Activated CD8-positive, alpha-beta T cell treated with anti-CD3 and anti-CD28 coated beads for 36 hours (primary cell): ENCODE measurements around the gene CCDC167. TPM values are rescaled to one million over a fixed set of nuclear protein-coding genes. Genes with fewer than 3 reads are reported as not detected.

Experiments
- ATAC-seq: fragments of 200-7000 bp; cut with Tn5 transposase; one replicate; pipeline ENCODE4 v1.10.0; 2021; ENCODE audit warnings: mild to moderate bottlenecking, moderate library complexity
- CTCF ChIA-PET: fragments of 350-600 bp; sonication (Branson Sonifier 250); formaldehyde crosslinking; loops from one replicate; lab custom pipeline; 2021; ENCODE audit warnings: antibody characterized with exemption; lab: Charles Lee
- POLR2A ChIA-PET: fragments of 350-600 bp; sonication (Branson Sonifier 250); formaldehyde crosslinking; loops from one replicate; lab custom pipeline; 2021; ENCODE audit warnings: antibody characterized with exemption; lab: Charles Lee
- DNase-seq: peaks from one replicate; pipeline ENCODE4 v3.0.0-alpha.2; 2020
- H3K27ac Mint-ChIP-seq: one replicate; pipeline ENCODE4 v1.8.0; 2021; ENCODE audit warnings: mild to moderate bottlenecking, mixed read lengths
- H3K27me3 Mint-ChIP-seq: one replicate; pipeline ENCODE4 v1.8.0; 2021; ENCODE audit warnings: mixed read lengths
- H3K36me3 Mint-ChIP-seq: one replicate; pipeline ENCODE4 v1.8.0; 2021; ENCODE audit warnings: low read depth, mixed read lengths
- H3K4me1 Mint-ChIP-seq: one replicate; pipeline ENCODE4 v1.8.0; 2021; ENCODE audit warnings: low read depth, mixed read lengths
- H3K4me3 Mint-ChIP-seq: one replicate; pipeline ENCODE4 v1.8.0; 2021; ENCODE audit warnings: mild to moderate bottlenecking, moderate library complexity, mixed read lengths
- H3K9me3 Mint-ChIP-seq: one replicate; pipeline ENCODE4 v1.8.0; 2021; ENCODE audit warnings: mixed read lengths
- CTCF ChIP-seq: fragments of 200-600 bp; IDR thresholded peaks from one replicate; pipeline ENCODE4 v1.8.0; 2022; ENCODE audit warnings: antibody characterized with exemption, mild to moderate bottlenecking
- intact Hi-C: fragments of 100-400 bp; cut with micrococcal nuclease; formaldehyde crosslinking; loops from one replicate; pipeline ENCODE4 v1.10.0; 2022
- total RNA-seq, 2 experiments: library from RNA; stranded (reverse); gene quantifications; one replicate each; pipeline ENCODE4 v1.2.3, GENCODE V29; 2021

The CCDC167 gene
- total RNA-seq, 2 experiments from 2014 or later: 63.7 to 68.1 TPM

- Mint-ChIP-seq H3K27ac (no peak overlapping the region), H3K27me3 (no peaks in the 10 kb centered on the region), H3K36me3 (no peaks in the 10 kb centered on the region), H3K4me1 (peaks cover 66% of the 10 kb centered on the region), H3K4me3 (no peak overlapping the region), H3K9me3 (peaks cover 2% of the 10 kb centered on the region)
- TF ChIP-seq CTCF: no peak
- ATAC-seq (no peak), DNase-seq (no peak)
- ChIA-PET POLR2A (interaction anchor here (1.1 to 2.5 kb wide), 3 partner anchors 10 to 22 kb away, joined by 3 to 10 read pairs (median 4); no protein-coding TSS in a partner anchor), CTCF (interaction anchor here (0.6 to 2.8 kb wide), 5 partner anchors 11 to 54 kb away, joined by 3 to 13 read pairs (median 5); no protein-coding TSS in a partner anchor)
- intact Hi-C loops: no loop called here
These were observed 12.8 kb upstream of the CCDC167 start for GRCh38 chr6:37512400-37513011.

DNA sequence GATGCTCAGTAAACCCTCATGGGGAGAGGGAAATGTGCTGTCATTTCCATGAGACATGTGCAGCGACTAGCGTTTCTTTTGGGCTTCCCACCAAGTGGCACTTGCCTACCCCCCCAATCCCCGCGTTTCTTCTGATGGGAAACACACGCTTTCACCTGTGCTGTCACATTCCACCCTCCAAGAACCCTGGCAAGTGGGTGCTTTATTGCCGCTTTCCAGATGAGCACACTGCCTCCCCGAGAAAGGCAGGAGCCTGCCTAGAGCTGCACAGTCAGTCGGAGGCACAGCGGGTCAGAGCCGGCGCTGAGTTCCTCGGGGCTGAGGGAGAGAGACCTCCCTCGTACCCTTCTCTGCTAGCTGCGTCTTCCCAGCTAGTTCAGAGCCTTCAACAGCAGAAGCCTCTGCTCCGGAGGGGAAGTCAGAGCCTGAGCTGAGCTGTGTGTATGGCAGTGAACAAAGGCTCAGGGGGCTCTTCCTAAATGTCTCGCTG, 12.3 kb upstream of the CCDC167 start:
- ChIA-PET CTCF (interaction anchor here (1.0 to 2.8 kb wide), 4 partner anchors 10 to 55 kb away, joined by 3 to 13 read pairs (median 6); no protein-coding TSS in a partner anchor), POLR2A (interaction anchor here (1.2 to 2.5 kb wide), 2 partner anchors 10 to 21 kb away, joined by 3 to 10 read pairs; no protein-coding TSS in a partner anchor)
- Mint-ChIP-seq H3K27ac (no peak overlapping the region), H3K4me1 (peaks cover 65% of the 10 kb centered on the region), H3K27me3 (no peaks in the 10 kb centered on the region), H3K4me3 (no peak overlapping the region), H3K9me3 (peaks cover 2% of the 10 kb centered on the region), H3K36me3 (no peaks in the 10 kb centered on the region)
- DNase-seq (no peak), ATAC-seq (no peak)
- intact Hi-C loops: no loop called here
- no peak for TF ChIP-seq CTCF

GRCh38 chr6:37511201-37511600, 11.5 kb upstream of the CCDC167 start:
- no peak for DNase-seq
- Mint-ChIP-seq H3K27me3 (no peaks in the 10 kb centered on the region), H3K9me3 (peaks cover 2% of the 10 kb centered on the region), H3K36me3 (no peaks in the 10 kb centered on the region), H3K27ac (no peak overlapping the region), H3K4me1 (peaks cover 64% of the 10 kb centered on the region), H3K4me3 (no peak overlapping the region)
- TF ChIP-seq CTCF: no peak
- intact Hi-C loops: no loop called here
- ATAC-seq: no peak
- POLR2A ChIA-PET: interaction anchor here (2.5 kb wide), 1 partner anchor 9 kb away, joined by 10 read pairs; no protein-coding TSS in a partner anchor
- CTCF ChIA-PET: interaction anchor here (0.6 to 2.4 kb wide), 3 partner anchors 11 to 194 kb away, joined by 3 to 7 read pairs (median 4); no protein-coding TSS in a partner anchor

DNA sequence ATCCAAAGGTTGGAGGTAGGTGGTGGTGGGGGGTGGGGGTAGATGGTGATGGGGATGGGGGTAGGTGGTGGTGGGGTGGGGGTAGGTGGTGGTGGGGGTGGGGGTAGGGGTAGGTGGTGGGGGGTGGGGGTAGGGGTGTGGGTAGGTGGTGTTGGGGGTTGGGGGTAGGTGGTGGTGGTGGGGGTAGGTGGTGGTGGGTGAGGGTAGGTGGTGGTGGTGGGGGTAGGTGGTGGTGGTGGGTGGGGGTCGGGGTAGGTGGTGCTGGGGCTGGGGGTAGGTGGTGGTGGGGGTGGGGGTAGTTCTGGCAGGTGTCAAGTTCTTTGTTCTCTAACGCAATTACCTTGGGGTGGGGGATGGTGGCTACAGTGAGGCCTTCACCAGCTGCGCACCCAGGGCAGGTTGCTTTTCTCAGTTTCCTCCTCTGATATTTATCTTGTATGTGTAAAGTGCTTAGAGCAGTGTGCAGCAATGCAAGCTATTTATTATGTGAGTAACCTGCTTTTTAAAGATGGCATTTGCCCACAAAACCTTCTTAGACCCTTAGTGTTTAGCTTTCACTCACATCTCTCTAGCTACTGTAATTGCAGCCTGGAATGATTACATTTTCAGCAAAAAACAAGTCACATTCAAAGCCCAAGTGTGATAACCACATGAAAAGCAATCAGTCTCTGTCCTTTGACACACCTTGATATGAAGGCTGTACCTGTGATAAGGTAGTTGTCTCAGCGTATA, 8.2 kb upstream of the CCDC167 start:
- DNase-seq: peak; percentile 72
- peak overlapping the region; percentile 77 for H3K27ac Mint-ChIP-seq
- intact Hi-C loops: no loop called here
- H3K9me3 Mint-ChIP-seq: peaks cover 2% of the 10 kb centered on the region
- H3K36me3 Mint-ChIP-seq: no peaks in the 10 kb centered on the region
- H3K4me1 Mint-ChIP-seq: peaks cover 63% of the 10 kb centered on the region
- CTCF ChIA-PET: interaction anchor here (1.0 to 1.9 kb wide), 4 partner anchors 9 to 58 kb away, joined by 4 to 5 read pairs (median 5); no protein-coding TSS in a partner anchor
- no peak for TF ChIP-seq CTCF
- POLR2A ChIA-PET: interaction anchor here (1.0 to 2.3 kb wide), 5 partner anchors 8 to 29 kb away, joined by 3 to 23 read pairs (median 4); partner anchors contain the start of gene CCDC167
- peak; percentile 74 for ATAC-seq
- H3K4me3 Mint-ChIP-seq: no peak overlapping the region
- H3K27me3 Mint-ChIP-seq: no peaks in the 10 kb centered on the region
